ENCODE measurements around the gene TCF4. TPM values are rescaled to one million over a fixed set of nuclear protein-coding genes. Genes with fewer than 3 reads are reported as not detected.

The TCF4 gene
- total and polyA plus RNA-seq, 2 experiments from 2014 or later: 77.7 to 89.2 TPM

DNA sequence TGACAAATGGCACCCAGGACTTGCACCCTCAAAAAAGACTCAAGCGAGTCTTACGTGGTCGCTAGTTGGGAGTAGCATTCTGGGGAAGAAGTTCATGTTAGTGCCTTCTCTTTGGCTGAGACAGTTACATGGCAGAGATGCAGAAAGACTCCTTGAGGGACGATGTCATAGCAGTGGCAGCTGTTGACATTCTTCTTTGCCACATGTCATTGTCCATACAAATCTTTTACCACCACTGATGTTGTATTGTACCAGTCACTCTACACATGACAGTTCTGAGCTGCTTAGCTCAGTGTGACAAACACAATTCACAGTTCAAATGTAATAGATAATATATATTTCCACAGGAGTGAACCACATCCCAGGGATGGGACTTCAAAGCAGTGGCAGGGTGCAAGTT lies 197.1 kb downstream of the TCF4 start:
- Histone ChIP-seq H3K27me3 (ENCODE audit: insufficient read depth) (no peaks in the 10 kb centered on the region), H3K9me2 (ENCODE audit: insufficient read depth) (no peaks in the 10 kb centered on the region), H3K4me1 (ENCODE audit: insufficient read depth) (peaks cover 5% of the 10 kb centered on the region), H3K36me3 (ENCODE audit: insufficient read depth) (no peaks in the 10 kb centered on the region), H3K4me3 (no peak overlapping the region), H3K4me2 (no peak overlapping the region), H4K20me1 (replicated peaks; ENCODE audit: insufficient read depth) (no peaks in the 10 kb centered on the region), H3K79me2 (replicated peaks; ENCODE audit: insufficient read depth) (peaks cover 55% of the 10 kb centered on the region), H3K27ac (ENCODE audit: low read depth) (no peak overlapping the region), H2AFZ (no peak overlapping the region), H3F3A (replicated peaks; ENCODE audit: low read depth) (no peaks in the 10 kb centered on the region)
- Mint-ChIP-seq H3K4me1 (peaks cover 18% of the 10 kb centered on the region), H3K9me3 (no peaks in the 10 kb centered on the region), H3K4me3 (no peak overlapping the region), H3K36me3 (ENCODE audit: low read depth) (peaks cover 6% of the 10 kb centered on the region; the same call in 2 of the 3 replicates), H3K27me3 (ENCODE audit: insufficient read depth, low read depth, poor library complexity) (peaks cover 5% of the 10 kb centered on the region), H3K27ac (no peak overlapping the region)
- DNase-seq (ENCODE audit: low spot score) (no peak), ATAC-seq (no peak)
- TF ChIP-seq, protein P1, sequence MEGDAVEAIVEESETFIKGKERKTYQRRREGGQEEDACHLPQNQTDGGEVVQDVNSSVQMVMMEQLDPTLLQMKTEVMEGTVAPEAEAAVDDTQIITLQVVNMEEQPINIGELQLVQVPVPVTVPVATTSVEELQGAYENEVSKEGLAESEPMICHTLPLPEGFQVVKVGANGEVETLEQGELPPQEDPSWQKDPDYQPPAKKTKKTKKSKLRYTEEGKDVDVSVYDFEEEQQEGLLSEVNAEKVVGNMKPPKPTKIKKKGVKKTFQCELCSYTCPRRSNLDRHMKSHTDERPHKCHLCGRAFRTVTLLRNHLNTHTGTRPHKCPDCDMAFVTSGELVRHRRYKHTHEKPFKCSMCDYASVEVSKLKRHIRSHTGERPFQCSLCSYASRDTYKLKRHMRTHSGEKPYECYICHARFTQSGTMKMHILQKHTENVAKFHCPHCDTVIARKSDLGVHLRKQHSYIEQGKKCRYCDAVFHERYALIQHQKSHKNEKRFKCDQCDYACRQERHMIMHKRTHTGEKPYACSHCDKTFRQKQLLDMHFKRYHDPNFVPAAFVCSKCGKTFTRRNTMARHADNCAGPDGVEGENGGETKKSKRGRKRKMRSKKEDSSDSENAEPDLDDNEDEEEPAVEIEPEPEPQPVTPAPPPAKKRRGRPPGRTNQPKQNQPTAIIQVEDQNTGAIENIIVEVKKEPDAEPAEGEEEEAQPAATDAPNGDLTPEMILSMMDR (conservative IDR thresholded peaks at IDR 0.05; ENCODE audit: low read depth in 2 of 2): no peak
- TF ChIP-seq STAT1 (IDR thresholded peaks at IDR 0.05; ENCODE audit: unreplicated experiment) (no peak), EZH2 (IDR thresholded peaks at IDR 0.05; ENCODE audit: low read depth, unreplicated experiment) (no peak), ZNF114 (CRISPR knock-in tag; IDR thresholded peaks at IDR 0.05) (no peak), NANOG (IDR thresholded peaks at IDR 0.05; ENCODE audit: borderline replicate concordance) (no peak), POLR2AphosphoS5 (IDR thresholded peaks at IDR 0.05; ENCODE audit: low read depth) (no peak), ZNF331 (CRISPR knock-in tag; IDR thresholded peaks at IDR 0.05; ENCODE audit: low read depth) (no peak), JUNB (IDR thresholded peaks at IDR 0.05; ENCODE audit: unreplicated experiment) (no peak), EZH2phosphoT487 (IDR thresholded peaks at IDR 0.05; ENCODE audit: unreplicated experiment) (no peak), CREB1 (CRISPR knock-in tag; IDR thresholded peaks at IDR 0.05; ENCODE audit: low read depth) (no peak)
- TF ChIP-seq, protein P2, sequence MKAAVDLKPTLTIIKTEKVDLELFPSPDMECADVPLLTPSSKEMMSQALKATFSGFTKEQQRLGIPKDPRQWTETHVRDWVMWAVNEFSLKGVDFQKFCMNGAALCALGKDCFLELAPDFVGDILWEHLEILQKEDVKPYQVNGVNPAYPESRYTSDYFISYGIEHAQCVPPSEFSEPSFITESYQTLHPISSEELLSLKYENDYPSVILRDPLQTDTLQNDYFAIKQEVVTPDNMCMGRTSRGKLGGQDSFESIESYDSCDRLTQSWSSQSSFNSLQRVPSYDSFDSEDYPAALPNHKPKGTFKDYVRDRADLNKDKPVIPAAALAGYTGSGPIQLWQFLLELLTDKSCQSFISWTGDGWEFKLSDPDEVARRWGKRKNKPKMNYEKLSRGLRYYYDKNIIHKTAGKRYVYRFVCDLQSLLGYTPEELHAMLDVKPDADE (IDR thresholded peaks at IDR 0.05): no peak
- TF ChIP-seq, protein P3, sequence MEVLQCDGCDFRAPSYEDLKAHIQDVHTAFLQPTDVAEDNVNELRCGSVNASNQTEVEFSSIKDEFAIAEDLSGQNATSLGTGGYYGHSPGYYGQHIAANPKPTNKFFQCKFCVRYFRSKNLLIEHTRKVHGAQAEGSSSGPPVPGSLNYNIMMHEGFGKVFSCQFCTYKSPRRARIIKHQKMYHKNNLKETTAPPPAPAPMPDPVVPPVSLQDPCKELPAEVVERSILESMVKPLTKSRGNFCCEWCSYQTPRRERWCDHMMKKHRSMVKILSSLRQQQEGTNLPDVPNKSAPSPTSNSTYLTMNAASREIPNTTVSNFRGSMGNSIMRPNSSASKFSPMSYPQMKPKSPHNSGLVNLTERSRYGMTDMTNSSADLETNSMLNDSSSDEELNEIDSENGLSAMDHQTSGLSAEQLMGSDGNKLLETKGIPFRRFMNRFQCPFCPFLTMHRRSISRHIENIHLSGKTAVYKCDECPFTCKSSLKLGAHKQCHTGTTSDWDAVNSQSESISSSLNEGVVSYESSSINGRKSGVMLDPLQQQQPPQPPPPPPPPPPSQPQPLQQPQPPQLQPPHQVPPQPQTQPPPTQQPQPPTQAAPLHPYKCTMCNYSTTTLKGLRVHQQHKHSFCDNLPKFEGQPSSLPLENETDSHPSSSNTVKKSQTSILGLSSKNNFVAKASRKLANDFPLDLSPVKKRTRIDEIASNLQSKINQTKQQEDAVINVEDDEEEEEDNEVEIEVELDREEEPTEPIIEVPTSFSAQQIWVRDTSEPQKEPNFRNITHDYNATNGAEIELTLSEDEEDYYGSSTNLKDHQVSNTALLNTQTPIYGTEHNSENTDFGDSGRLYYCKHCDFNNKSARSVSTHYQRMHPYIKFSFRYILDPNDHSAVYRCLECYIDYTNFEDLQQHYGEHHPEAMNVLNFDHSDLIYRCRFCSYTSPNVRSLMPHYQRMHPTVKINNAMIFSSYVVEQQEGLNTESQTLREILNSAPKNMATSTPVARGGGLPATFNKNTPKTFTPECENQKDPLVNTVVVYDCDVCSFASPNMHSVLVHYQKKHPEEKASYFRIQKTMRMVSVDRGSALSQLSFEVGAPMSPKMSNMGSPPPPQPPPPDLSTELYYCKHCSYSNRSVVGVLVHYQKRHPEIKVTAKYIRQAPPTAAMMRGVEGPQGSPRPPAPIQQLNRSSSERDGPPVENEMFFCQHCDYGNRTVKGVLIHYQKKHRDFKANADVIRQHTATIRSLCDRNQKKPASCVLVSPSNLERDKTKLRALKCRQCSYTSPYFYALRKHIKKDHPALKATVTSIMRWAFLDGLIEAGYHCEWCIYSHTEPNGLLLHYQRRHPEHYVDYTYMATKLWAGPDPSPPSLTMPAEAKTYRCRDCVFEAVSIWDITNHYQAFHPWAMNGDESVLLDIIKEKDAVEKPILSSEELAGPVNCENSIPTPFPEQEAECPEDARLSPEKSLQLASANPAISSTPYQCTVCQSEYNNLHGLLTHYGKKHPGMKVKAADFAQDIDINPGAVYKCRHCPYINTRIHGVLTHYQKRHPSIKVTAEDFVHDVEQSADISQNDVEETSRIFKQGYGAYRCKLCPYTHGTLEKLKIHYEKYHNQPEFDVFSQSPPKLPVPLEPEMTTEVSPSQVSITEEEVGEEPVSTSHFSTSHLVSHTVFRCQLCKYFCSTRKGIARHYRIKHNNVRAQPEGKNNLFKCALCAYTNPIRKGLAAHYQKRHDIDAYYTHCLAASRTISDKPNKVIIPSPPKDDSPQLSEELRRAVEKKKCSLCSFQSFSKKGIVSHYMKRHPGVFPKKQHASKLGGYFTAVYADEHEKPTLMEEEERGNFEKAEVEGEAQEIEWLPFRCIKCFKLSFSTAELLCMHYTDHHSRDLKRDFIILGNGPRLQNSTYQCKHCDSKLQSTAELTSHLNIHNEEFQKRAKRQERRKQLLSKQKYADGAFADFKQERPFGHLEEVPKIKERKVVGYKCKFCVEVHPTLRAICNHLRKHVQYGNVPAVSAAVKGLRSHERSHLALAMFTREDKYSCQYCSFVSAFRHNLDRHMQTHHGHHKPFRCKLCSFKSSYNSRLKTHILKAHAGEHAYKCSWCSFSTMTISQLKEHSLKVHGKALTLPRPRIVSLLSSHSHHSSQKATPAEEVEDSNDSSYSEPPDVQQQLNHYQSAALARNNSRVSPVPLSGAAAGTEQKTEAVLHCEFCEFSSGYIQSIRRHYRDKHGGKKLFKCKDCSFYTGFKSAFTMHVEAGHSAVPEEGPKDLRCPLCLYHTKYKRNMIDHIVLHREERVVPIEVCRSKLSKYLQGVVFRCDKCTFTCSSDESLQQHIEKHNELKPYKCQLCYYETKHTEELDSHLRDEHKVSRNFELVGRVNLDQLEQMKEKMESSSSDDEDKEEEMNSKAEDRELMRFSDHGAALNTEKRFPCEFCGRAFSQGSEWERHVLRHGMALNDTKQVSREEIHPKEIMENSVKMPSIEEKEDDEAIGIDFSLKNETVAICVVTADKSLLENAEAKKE (CRISPR knock-in tag; IDR thresholded peaks at IDR 0.05): no peak

Data from GM23338 (cell line).